ENCODE measurements around the gene HIBADH.

HIBADH gene

GRCh38 chr7:27600247-27600646 lies 62.4 kb downstream of the HIBADH start:
- no peak overlapping the region for H3K4me3 ChIP-seq (ENCODE audit: low read depth, low read length)
- no peaks in the 10 kb centered on the region for H3K9me3 ChIP-seq
- no peaks in the 10 kb centered on the region for H3K36me3 ChIP-seq
- H3K27me3 ChIP-seq: no peaks in the 10 kb centered on the region
- no peak for DNase-seq
- TF ChIP-seq CTCF (IDR thresholded peaks at IDR 0.05; ENCODE audit: low read depth, low read length): no peak
- H3K4me1 ChIP-seq: peaks cover 9% of the 10 kb centered on the region

GRCh38 chr7:27595009-27595408 lies 67.7 kb downstream of the HIBADH start:
- no peak for TF ChIP-seq CTCF (IDR thresholded peaks at IDR 0.05; ENCODE audit: low read depth, low read length)
- Histone ChIP-seq H3K4me1 (no peaks in the 10 kb centered on the region), H3K9me3 (no peaks in the 10 kb centered on the region), H3K36me3 (no peaks in the 10 kb centered on the region), H3K27me3 (no peaks in the 10 kb centered on the region), H3K4me3 (ENCODE audit: low read depth, low read length) (no peak overlapping the region)
- no peak for DNase-seq

GRCh38 chr7:27593226-27593625 lies 69.5 kb downstream of the HIBADH start:
- no peak overlapping the region for H3K4me3 ChIP-seq (ENCODE audit: low read depth, low read length)
- no peaks in the 10 kb centered on the region for H3K9me3 ChIP-seq
- no peaks in the 10 kb centered on the region for H3K27me3 ChIP-seq
- no peak for TF ChIP-seq CTCF (IDR thresholded peaks at IDR 0.05; ENCODE audit: low read depth, low read length)
- H3K36me3 ChIP-seq: no peaks in the 10 kb centered on the region
- no peaks in the 10 kb centered on the region for H3K4me1 ChIP-seq
- DNase-seq: no peak

GRCh38 chr7:27590416-27590815 lies 72.3 kb downstream of the HIBADH start:
- DNase-seq: no peak
- Histone ChIP-seq H3K9me3 (no peaks in the 10 kb centered on the region), H3K36me3 (no peaks in the 10 kb centered on the region), H3K4me1 (no peaks in the 10 kb centered on the region; the same call in none of the 2 replicates), H3K27me3 (no peaks in the 10 kb centered on the region), H3K4me3 (ENCODE audit: low read depth, low read length) (no peak overlapping the region)
- no peak for TF ChIP-seq CTCF (IDR thresholded peaks at IDR 0.05; ENCODE audit: low read depth, low read length)

- H3K4me1 ChIP-seq: peaks cover 8% of the 10 kb centered on the region
- H3K36me3 ChIP-seq: no peaks in the 10 kb centered on the region
- H3K4me3 ChIP-seq (ENCODE audit: low read depth, low read length): no peak overlapping the region
- no peaks in the 10 kb centered on the region for H3K27me3 ChIP-seq
- TF ChIP-seq CTCF (IDR thresholded peaks at IDR 0.05; ENCODE audit: low read depth, low read length): no peak
- no peaks in the 10 kb centered on the region for H3K9me3 ChIP-seq
- DNase-seq: no peak
Observed at GRCh38 chr7:27587429-27587828, 75.3 kb downstream of the HIBADH start.

GRCh38 chr7:27586825-27587224 lies 75.9 kb downstream of the HIBADH start:
- H3K36me3 ChIP-seq: no peaks in the 10 kb centered on the region
- H3K9me3 ChIP-seq: no peaks in the 10 kb centered on the region
- peak overlapping the region; percentile 20; the same call in 1 of the 2 replicates for H3K4me3 ChIP-seq (ENCODE audit: low read depth, low read length)
- no peaks in the 10 kb centered on the region for H3K27me3 ChIP-seq
- TF ChIP-seq CTCF (IDR thresholded peaks at IDR 0.05; ENCODE audit: low read depth, low read length): no peak
- peaks cover 8% of the 10 kb centered on the region for H3K4me1 ChIP-seq
- DNase-seq: peak; percentile 75
